OCI-LY7 (cell line): ENCODE measurements around the gene RABL3. TPM values are rescaled to one million over a fixed set of nuclear protein-coding genes. Genes with fewer than 3 reads are reported as not detected.

Experiments
- BruUV-seq: library from RNA; stranded (reverse); fragments of 400-500 nt; replicated peaks from 2 replicates; lab custom pipeline; 2021; lab: Mats Ljungman, UMichigan
- CTCF ChIA-PET: fragments of 300-600 bp; sonication (Branson Sonifier 250); formaldehyde crosslinking; loops from one replicate; lab custom pipeline; 2022; ENCODE audit warnings: antibody characterized with exemption; ENCODE audit not compliant: unreplicated experiment; lab: Charles Lee
- POLR2A ChIA-PET: fragments of 300-600 bp; sonication (Branson Sonifier 250); formaldehyde crosslinking; loops from one replicate; lab custom pipeline; 2022; ENCODE audit warnings: antibody characterized with exemption; lab: Charles Lee
- DNase-seq: peaks from one replicate; pipeline ENCODE4 v3.0.0-alpha.2; 2015; ENCODE audit warnings: low spot score
- H2AFZ ChIP-seq: fragments of 200-600 bp; sonication (generic), shearing (Covaris generic); 2 replicates; pipeline ENCODE4 v1.6.1; 2014; ENCODE audit warnings: mild to moderate bottlenecking, antibody characterized with exemption, low read length, moderate library complexity
- H3K27ac ChIP-seq: fragments of 200-600 bp; sonication (generic); 2 replicates; pipeline ENCODE4 v1.5.1; 2014; ENCODE audit warnings: mixed run types, low read depth, mild to moderate bottlenecking, moderate library complexity, low read length, inconsistent platforms; ENCODE audit not compliant: poor library complexity, severe bottlenecking
- H3K36me3 ChIP-seq: fragments of 200-600 bp; sonication (generic); 2 replicates; pipeline ENCODE4 v1.6.1; 2014; ENCODE audit warnings: mild to moderate bottlenecking, antibody characterized with exemption, low read length, moderate library complexity, mixed read lengths; ENCODE audit not compliant: insufficient read depth
- H3K4me1 ChIP-seq: fragments of 200-600 bp; sonication (generic); 2 replicates; pipeline ENCODE4 v1.5.1; 2014; ENCODE audit warnings: mild to moderate bottlenecking, low read length; ENCODE audit not compliant: insufficient read depth, poor library complexity, severe bottlenecking
- H3K4me2 ChIP-seq: fragments of 200-600 bp; sonication (generic); 2 replicates; pipeline ENCODE4 v1.6.1; 2014; ENCODE audit warnings: mild to moderate bottlenecking, low read length
- H3K4me3 ChIP-seq: fragments of 200-600 bp; sonication (generic); 2 replicates; pipeline ENCODE4 v1.5.1; 2014; ENCODE audit warnings: mild to moderate bottlenecking, low read depth, low read length; ENCODE audit not compliant: poor library complexity, severe bottlenecking
- H3K79me2 ChIP-seq: fragments of 200-600 bp; sonication (generic); 2 replicates; pipeline ENCODE4 v1.6.1; 2016; ENCODE audit warnings: low read depth, mild to moderate bottlenecking, low read length, moderate library complexity, mixed read lengths; ENCODE audit not compliant: insufficient read depth
- H3K9me2 ChIP-seq: fragments of 200-600 bp; sonication (generic); 2 replicates; pipeline ENCODE4 v1.6.1; 2016; ENCODE audit warnings: mild to moderate bottlenecking, low read length, mixed read lengths; ENCODE audit not compliant: insufficient read depth
- H3K9me3 ChIP-seq: fragments of 200-600 bp; sonication (generic); 2 replicates; pipeline ENCODE4 v1.6.1; 2014; ENCODE audit warnings: mild to moderate bottlenecking, mixed run types, low read length, mixed read lengths
- H4K20me1 ChIP-seq: fragments of 200-600 bp; sonication (generic); 2 replicates; pipeline ENCODE4 v1.6.1; 2014; ENCODE audit warnings: mild to moderate bottlenecking, antibody characterized with exemption, low read length, moderate library complexity, mixed read lengths; ENCODE audit not compliant: insufficient read depth
- CTCF ChIP-seq: fragments of 200-600 bp; sonication (generic); conservative IDR thresholded peaks from 2 replicates; pipeline ENCODE4 v1.5.1; 2014; ENCODE audit warnings: mild to moderate bottlenecking, antibody characterized with exemption, low read length, moderate library complexity, mixed read lengths
- EZH2phosphoT487 ChIP-seq: fragments of 200-600 bp; sonication (generic); IDR thresholded peaks from 2 replicates; pipeline ENCODE4 v1.6.1; 2018; ENCODE audit warnings: low read depth, borderline replicate concordance, mild to moderate bottlenecking, mixed run types, antibody characterized with exemption, low read length, moderate library complexity, mixed read lengths
- intact Hi-C: fragments of 100-400 bp; cut with micrococcal nuclease; formaldehyde crosslinking; loops from one replicate; pipeline ENCODE4 v1.10.0; 2022; ENCODE audit not compliant: unreplicated experiment
- total RNA-seq, 2 experiments: library from RNA; depleted of rRNA in 1 of 2; stranded (reverse); fragments of >200 nt in 1 of 2; shearing (Covaris generic) in 1 of 2; gene quantifications; 2 replicates each; pipeline ENCODE4 v1.2.3, GENCODE V29; 2014 to 2022

The RABL3 gene
- total RNA-seq, 2 experiments from 2014 or later, result 7.7 to 27.9 TPM

- TF ChIP-seq CTCF (no peak), EZH2phosphoT487 (no peak)
- BruUV-seq, result no TSS peak
- H3K79me2 ChIP-seq, result no peaks in the 10 kb centered on the region
- intact Hi-C loops, result no loop called here
- no peaks in the 10 kb centered on the region for H3K36me3 ChIP-seq
- no peak overlapping the region for H2AFZ ChIP-seq
- no peak overlapping the region for H3K27ac ChIP-seq
- H3K4me1 ChIP-seq, result no peaks in the 10 kb centered on the region
- no peak overlapping the region for H3K4me3 ChIP-seq
- DNase-seq, result no peak
- no peaks in the 10 kb centered on the region for H3K9me2 ChIP-seq
- CTCF ChIA-PET, result no interaction called here
- no peaks in the 10 kb centered on the region for H3K9me3 ChIP-seq
- POLR2A ChIA-PET, result interaction anchor here (0.6 kb wide), 2 partner anchors 41 to 1611 kb away, joined by 3 to 4 read pairs; no protein-coding TSS in a partner anchor
- no peak overlapping the region for H3K4me2 ChIP-seq
- no peaks in the 10 kb centered on the region for H4K20me1 ChIP-seq
These were observed 81.0 kb downstream of the RABL3 start for GRCh38 chr3:120661106-120661905.

GRCh38 chr3:120659834-120660233 lies 82.5 kb downstream of the RABL3 start:
- no peaks in the 10 kb centered on the region for H3K79me2 ChIP-seq
- H3K4me3 ChIP-seq, result no peak overlapping the region
- DNase-seq, result no peak
- H3K27ac ChIP-seq, result no peak overlapping the region
- H3K36me3 ChIP-seq, result no peaks in the 10 kb centered on the region
- CTCF ChIA-PET, result no interaction called here
- H3K9me3 ChIP-seq, result no peaks in the 10 kb centered on the region
- H3K4me1 ChIP-seq, result no peaks in the 10 kb centered on the region
- no peak overlapping the region for H2AFZ ChIP-seq
- intact Hi-C loops, result no loop called here
- H3K4me2 ChIP-seq, result no peak overlapping the region
- H4K20me1 ChIP-seq, result no peaks in the 10 kb centered on the region
- no peak for TF ChIP-seq CTCF
- TF ChIP-seq EZH2phosphoT487, result no peak
- POLR2A ChIA-PET, result no interaction called here
- no TSS peak for BruUV-seq
- H3K9me2 ChIP-seq, result no peaks in the 10 kb centered on the region

GRCh38 chr3:120659285-120659684 lies 83.0 kb downstream of the RABL3 start:
- H3K27ac ChIP-seq, result no peak overlapping the region
- no peak overlapping the region for H3K4me2 ChIP-seq
- no peaks in the 10 kb centered on the region for H3K36me3 ChIP-seq
- no peak overlapping the region for H3K4me3 ChIP-seq
- no peaks in the 10 kb centered on the region for H3K79me2 ChIP-seq
- ChIA-PET CTCF (no interaction called here), POLR2A (no interaction called here)
- TF ChIP-seq EZH2phosphoT487 (no peak), CTCF (no peak)
- H3K9me3 ChIP-seq, result no peaks in the 10 kb centered on the region
- no peak overlapping the region for H2AFZ ChIP-seq
- H3K4me1 ChIP-seq, result no peaks in the 10 kb centered on the region
- H4K20me1 ChIP-seq, result no peaks in the 10 kb centered on the region
- no peak for DNase-seq
- no TSS peak for BruUV-seq
- no peaks in the 10 kb centered on the region for H3K9me2 ChIP-seq
- intact Hi-C loops, result no loop called here
